HepG2 (cell line): ENCODE measurements around the gene SLC25A25. TPM values are rescaled to one million over a fixed set of nuclear protein-coding genes. Genes with fewer than 3 reads are reported as not detected.

Source experiments
- AKAP8 ChIP-seq: sonication (generic); formaldehyde crosslinking; IDR thresholded peaks from 2 replicates; pipeline ENCODE4 v1.5.1; 2020; ENCODE audit warnings: mild to moderate bottlenecking, missing genetic modification reagents
- ATRX ChIP-seq: sonication (generic); formaldehyde crosslinking; IDR thresholded peaks from 2 replicates; pipeline ENCODE4 v1.4.0; 2020; ENCODE audit warnings: missing genetic modification reagents, borderline replicate concordance
- CENPBD1 ChIP-seq: sonication (generic); formaldehyde crosslinking; IDR thresholded peaks from 2 replicates; pipeline ENCODE4 v1.8.0; 2022; ENCODE audit warnings: missing genetic modification reagents, low read depth, mild to moderate bottlenecking, borderline replicate concordance
- HDAC1 ChIP-seq: sonication (generic); formaldehyde crosslinking; IDR thresholded peaks from 2 replicates; pipeline ENCODE4 v1.5.1; 2020; ENCODE audit warnings: mild to moderate bottlenecking, missing genetic modification reagents
- HMGXB4 ChIP-seq, 2 experiments: sonication (generic) in 1 of 2; formaldehyde crosslinking in 1 of 2; IDR thresholded peaks; 2 replicates each; pipeline versions ENCODE4 v1.4.0 to v1.6.1; 2018 to 2020; ENCODE audit warnings: missing genetic modification reagents in 2 of 2, borderline replicate concordance in 1 of 2, low read depth in 1 of 2, mild to moderate bottlenecking in 1 of 2, missing biosample characterization in 1 of 2
- HNRNPLL ChIP-seq: fragments of 200-400 bp; formaldehyde crosslinking; IDR thresholded peaks from 2 replicates; pipeline ENCODE4 v1.6.1; 2017; ENCODE audit warnings: mild to moderate bottlenecking, low read depth, low read length; ENCODE audit not compliant: poor library complexity, severe bottlenecking
- SNAPC2 ChIP-seq: sonication (generic); formaldehyde crosslinking; IDR thresholded peaks from 2 replicates; pipeline ENCODE4 v1.8.1; 2022; ENCODE audit warnings: mild to moderate bottlenecking, missing genetic modification reagents
- SP1 ChIP-seq, 2 experiments: fragments of 450-650 bp in 1 of 2; sonication (generic) in 1 of 2; formaldehyde crosslinking in 1 of 2; IDR thresholded peaks; 2 replicates each; pipeline versions ENCODE4 v1.4.0 to v1.6.1; 2016 to 2020; ENCODE audit warnings: missing genetic modification reagents in 1 of 2
- ZBTB33 ChIP-seq: sonication (generic); formaldehyde crosslinking; IDR thresholded peaks from 2 replicates; pipeline ENCODE4 v1.4.0; 2020; ENCODE audit warnings: missing genetic modification reagents
- ZNF124 ChIP-seq: sonication (generic); formaldehyde crosslinking; IDR thresholded peaks from 2 replicates; pipeline ENCODE4 v1.4.0; 2020; ENCODE audit warnings: missing genetic modification reagents
- ZNF230 ChIP-seq: sonication (generic); formaldehyde crosslinking; IDR thresholded peaks from 2 replicates; pipeline ENCODE4 v1.4.0; 2020; ENCODE audit warnings: mild to moderate bottlenecking, missing genetic modification reagents
- ZNF260 ChIP-seq: sonication (generic); formaldehyde crosslinking; IDR thresholded peaks from 2 replicates; pipeline ENCODE4 v1.4.0; 2020; ENCODE audit warnings: missing genetic modification reagents, low read depth, mild to moderate bottlenecking, borderline replicate concordance
- ZNF580 ChIP-seq: IDR thresholded peaks from 2 replicates; pipeline ENCODE4 v1.6.1; 2016; ENCODE audit warnings: low read depth, borderline replicate concordance
- ZNF687 ChIP-seq: sonication (generic); formaldehyde crosslinking; IDR thresholded peaks from 2 replicates; pipeline ENCODE4 v1.5.1; 2020; ENCODE audit warnings: mild to moderate bottlenecking, missing genetic modification reagents, moderate library complexity
- ZNF703 ChIP-seq: sonication (generic); formaldehyde crosslinking; IDR thresholded peaks from 2 replicates; pipeline ENCODE4 v1.5.1; 2020; ENCODE audit warnings: missing genetic modification reagents, mild to moderate bottlenecking, moderate library complexity, borderline replicate concordance
- ZNF724P ChIP-seq: sonication (generic); formaldehyde crosslinking; IDR thresholded peaks from 2 replicates; pipeline ENCODE4 v1.8.0; 2022; ENCODE audit warnings: missing genetic modification reagents, borderline replicate concordance
- ZNF770 ChIP-seq: sonication (generic); formaldehyde crosslinking; IDR thresholded peaks from 2 replicates; pipeline ENCODE4 v1.5.0; 2020; ENCODE audit warnings: mild to moderate bottlenecking, missing genetic modification reagents
- polyA plus RNA-seq, 8 experiments: library from polyadenylated mRNA; depleted of rRNA in 3 of 8; stranded (reverse) in 7 of 8; unstranded in 1 of 8; fragments of >200 nt; fragmentation: Illumina TruSeq in 4 of 8; extraction: Trizol in 4 of 8; gene quantifications; 2 replicates each; pipeline versions ENCODE4 v1.2.1 to v1.2.3, GENCODE V29; 2011 to 2016; ENCODE audit warnings: low read depth in 4 of 8, missing spikeins in 1 of 8, mixed read lengths in 1 of 8; ENCODE audit not compliant: insufficient read depth in 1 of 8
- total RNA-seq, 5 experiments: library from RNA; depleted of rRNA; stranded (reverse); fragments of >200 nt; fragmentation: Illumina TruSeq; extraction: Trizol; gene quantifications; 2 replicates each; pipeline ENCODE4 v1.2.3, GENCODE V29; 2016; ENCODE audit warnings: low read depth in 1 of 5

The SLC25A25 gene
- total and polyA plus RNA-seq, 2 of the 13 experiments (the other 11 are each of a cell fraction or from before 2014, with no cell fraction given), result 10.5 to 24.8 TPM

GRCh38 chr9:128105538-128106175 is 37.6 kb downstream of the SLC25A25 start (continued):
- TF ChIP-seq HMGXB4 (CRISPR knock-in tag; IDR thresholded peaks at IDR 0.05; ENCODE audit: borderline replicate concordance in 1 of 2, low read depth in 1 of 2), result no peak
- TF ChIP-seq ZNF230, result no peak
- TF ChIP-seq ZBTB33 (CRISPR knock-in tag), result no peak
- no peak for TF ChIP-seq HDAC1 (CRISPR knock-in tag)
- TF ChIP-seq AKAP8, result 0 out of 2 replicates have a peak, but pooled peaks have one; percentile 5
- no peak for TF ChIP-seq ZNF724P (CRISPR knock-in tag)
- no peak for TF ChIP-seq ZNF580 (CRISPR knock-in tag)
- TF ChIP-seq ZNF770, result no peak
- peak; percentile 28; the same call in 1 of the 2 replicates for TF ChIP-seq ZNF687
- TF ChIP-seq ZNF703 (CRISPR knock-in tag), result no peak
- TF ChIP-seq ZNF260, result no peak
- peak; percentile 6 for TF ChIP-seq HNRNPLL
- no peak for TF ChIP-seq SNAPC2
- no peak for TF ChIP-seq ZNF124 (CRISPR knock-in tag)
- no peak for TF ChIP-seq CENPBD1 (CRISPR knock-in tag)
- TF ChIP-seq ATRX (CRISPR knock-in tag), result no peak
- no peak for TF ChIP-seq SP1 (IDR thresholded peaks at IDR 0.05)
- no peak for TF ChIP-seq SP1 (CRISPR knock-in tag; IDR thresholded peaks at IDR 0.05)
